ENCODE results near the gene BCAM.

GRCh38 chr19:44765033-44765948 is 43.6 kb upstream of the BCAM start:
- TF ChIP-seq CTCF (conservative IDR thresholded peaks at IDR 0.05; ENCODE audit: low read length) = no peak
- no peak for TF ChIP-seq EZH2phosphoT487 (IDR thresholded peaks at IDR 0.05; ENCODE audit: borderline replicate concordance, low read depth, low read length)
